Neuron (in vitro differentiated cells): Measurements from ENCODE around the gene SLC17A3.

Experiments used
- H2AFZ ChIP-seq: one replicate; pipeline ENCODE4 v1.6.1; 2013; ENCODE audit warnings: low read depth, mild to moderate bottlenecking, inconsistent platforms, low read length, moderate library complexity
- H3K27me3 ChIP-seq: one replicate; pipeline ENCODE4 v1.6.1; 2013; ENCODE audit warnings: low read length; ENCODE audit not compliant: insufficient read depth
- H3K36me3 ChIP-seq: one replicate; pipeline ENCODE4 v1.6.1; 2013; ENCODE audit warnings: low read length; ENCODE audit not compliant: insufficient read depth
- H3K4me1 ChIP-seq: one replicate; pipeline ENCODE4 v1.6.1; 2013; ENCODE audit warnings: low read length; ENCODE audit not compliant: insufficient read depth
- H3K4me3 ChIP-seq: 2 replicates; pipeline ENCODE4 v1.5.1; 2013; ENCODE audit warnings: mild to moderate bottlenecking, low read length, moderate library complexity
- H3K9me3 ChIP-seq: one replicate; pipeline ENCODE4 v1.6.1; 2013; ENCODE audit warnings: low read length

SLC17A3 gene

GRCh38 chr6:25874118-25874517 lies at the start of gene SLC17A3:
Gene SLC17A3 (minus strand): TSS chr6:25874243. CDS start chr6:25868387, 5,856 bp downstream.
- Histone ChIP-seq H3K9me3 (no peaks in the 10 kb centered on the region), H3K36me3 (no peaks in the 10 kb centered on the region), H3K4me1 (no peaks in the 10 kb centered on the region), H2AFZ (no peak within 1 kb of the TSS), H3K27me3 (no peaks in the 10 kb centered on the region), H3K4me3 (no peak within 1 kb of the TSS)

- Histone ChIP-seq H3K36me3 (no peaks in the 10 kb centered on the region), H3K4me1 (no peaks in the 10 kb centered on the region), H2AFZ (no peak overlapping the region), H3K9me3 (no peaks in the 10 kb centered on the region), H3K4me3 (no peak overlapping the region), H3K27me3 (no peaks in the 10 kb centered on the region)
Observed at GRCh38 chr6:25922301-25922700, 48.3 kb upstream of the SLC17A3 start.

GRCh38 chr6:25921525-25922203 lies 47.6 kb upstream of the SLC17A3 start:
- Histone ChIP-seq H3K36me3 (no peaks in the 10 kb centered on the region), H3K4me3 (no peak overlapping the region), H3K4me1 (no peaks in the 10 kb centered on the region), H3K9me3 (no peaks in the 10 kb centered on the region), H2AFZ (no peak overlapping the region), H3K27me3 (no peaks in the 10 kb centered on the region)

- no peaks in the 10 kb centered on the region for H3K9me3 ChIP-seq
- no peaks in the 10 kb centered on the region for H3K4me1 ChIP-seq
- H3K36me3 ChIP-seq, result no peaks in the 10 kb centered on the region
- no peak overlapping the region for H2AFZ ChIP-seq
- H3K27me3 ChIP-seq, result no peaks in the 10 kb centered on the region
- H3K4me3 ChIP-seq, result no peak overlapping the region
Observed at GRCh38 chr6:25919657-25920056, 45.6 kb upstream of the SLC17A3 start.

- H3K9me3 ChIP-seq, result no peaks in the 10 kb centered on the region
- no peaks in the 10 kb centered on the region for H3K4me1 ChIP-seq
- H3K36me3 ChIP-seq, result no peaks in the 10 kb centered on the region
- no peak overlapping the region for H2AFZ ChIP-seq
- no peaks in the 10 kb centered on the region for H3K27me3 ChIP-seq
- no peak overlapping the region for H3K4me3 ChIP-seq
Observed at GRCh38 chr6:25918083-25918683, 44.1 kb upstream of the SLC17A3 start.

- Histone ChIP-seq H2AFZ (no peak overlapping the region), H3K9me3 (no peaks in the 10 kb centered on the region), H3K4me1 (no peaks in the 10 kb centered on the region), H3K27me3 (no peaks in the 10 kb centered on the region), H3K36me3 (no peaks in the 10 kb centered on the region), H3K4me3 (no peak overlapping the region)
Observed at GRCh38 chr6:25916789-25917490, 42.9 kb upstream of the SLC17A3 start.

- H3K27me3 ChIP-seq, result no peaks in the 10 kb centered on the region
- H3K4me1 ChIP-seq, result peaks cover 1% of the 10 kb centered on the region
- no peaks in the 10 kb centered on the region for H3K36me3 ChIP-seq
- H2AFZ ChIP-seq, result no peak overlapping the region
- H3K4me3 ChIP-seq, result no peak overlapping the region
- no peaks in the 10 kb centered on the region for H3K9me3 ChIP-seq
Observed at GRCh38 chr6:25916330-25916729, 42.3 kb upstream of the SLC17A3 start.

- Histone ChIP-seq H3K36me3 (no peaks in the 10 kb centered on the region), H3K9me3 (no peaks in the 10 kb centered on the region), H3K4me3 (no peak overlapping the region), H2AFZ (no peak overlapping the region), H3K27me3 (no peaks in the 10 kb centered on the region), H3K4me1 (peaks cover 11% of the 10 kb centered on the region)
Observed at GRCh38 chr6:25913741-25914140, 39.7 kb upstream of the SLC17A3 start.

GRCh38 chr6:25911351-25911750 lies 37.3 kb upstream of the SLC17A3 start:
- Histone ChIP-seq H3K4me1 (peaks cover 11% of the 10 kb centered on the region), H2AFZ (no peak overlapping the region), H3K4me3 (no peak overlapping the region), H3K27me3 (no peaks in the 10 kb centered on the region), H3K9me3 (no peaks in the 10 kb centered on the region), H3K36me3 (no peaks in the 10 kb centered on the region)

- no peaks in the 10 kb centered on the region for H3K27me3 ChIP-seq
- H3K4me3 ChIP-seq, result no peak overlapping the region
- H3K4me1 ChIP-seq, result peaks cover 11% of the 10 kb centered on the region
- no peaks in the 10 kb centered on the region for H3K9me3 ChIP-seq
- H2AFZ ChIP-seq, result no peak overlapping the region
- H3K36me3 ChIP-seq, result no peaks in the 10 kb centered on the region
Observed at GRCh38 chr6:25907475-25908014, 33.5 kb upstream of the SLC17A3 start.

GRCh38 chr6:25903467-25904099 lies 29.5 kb upstream of the SLC17A3 start:
- H3K36me3 ChIP-seq, result no peaks in the 10 kb centered on the region
- no peaks in the 10 kb centered on the region for H3K27me3 ChIP-seq
- no peak overlapping the region for H3K4me3 ChIP-seq
- H2AFZ ChIP-seq, result no peak overlapping the region
- peaks cover 2% of the 10 kb centered on the region for H3K4me1 ChIP-seq
- no peaks in the 10 kb centered on the region for H3K9me3 ChIP-seq

- H3K4me3 ChIP-seq, result no peak overlapping the region
- no peak overlapping the region for H2AFZ ChIP-seq
- H3K36me3 ChIP-seq, result no peaks in the 10 kb centered on the region
- H3K27me3 ChIP-seq, result no peaks in the 10 kb centered on the region
- peaks cover 2% of the 10 kb centered on the region for H3K4me1 ChIP-seq
- no peaks in the 10 kb centered on the region for H3K9me3 ChIP-seq
Observed at GRCh38 chr6:25902071-25902470, 28.0 kb upstream of the SLC17A3 start.

- Histone ChIP-seq H3K27me3 (no peaks in the 10 kb centered on the region), H3K36me3 (no peaks in the 10 kb centered on the region), H3K4me1 (peaks cover 2% of the 10 kb centered on the region), H2AFZ (no peak overlapping the region), H3K9me3 (no peaks in the 10 kb centered on the region), H3K4me3 (no peak overlapping the region)
Observed at GRCh38 chr6:25900843-25901242, 26.8 kb upstream of the SLC17A3 start.
